IPS-NIHi7 (cell line): ENCODE measurements around the gene PNMT.

Source experiments
- DNase-seq: peaks from one replicate; pipeline ENCODE4 v3.0.0; 2012; ENCODE audit warnings: mixed read lengths; ENCODE audit errors: extremely low spot score

Gene PNMT

DNA sequence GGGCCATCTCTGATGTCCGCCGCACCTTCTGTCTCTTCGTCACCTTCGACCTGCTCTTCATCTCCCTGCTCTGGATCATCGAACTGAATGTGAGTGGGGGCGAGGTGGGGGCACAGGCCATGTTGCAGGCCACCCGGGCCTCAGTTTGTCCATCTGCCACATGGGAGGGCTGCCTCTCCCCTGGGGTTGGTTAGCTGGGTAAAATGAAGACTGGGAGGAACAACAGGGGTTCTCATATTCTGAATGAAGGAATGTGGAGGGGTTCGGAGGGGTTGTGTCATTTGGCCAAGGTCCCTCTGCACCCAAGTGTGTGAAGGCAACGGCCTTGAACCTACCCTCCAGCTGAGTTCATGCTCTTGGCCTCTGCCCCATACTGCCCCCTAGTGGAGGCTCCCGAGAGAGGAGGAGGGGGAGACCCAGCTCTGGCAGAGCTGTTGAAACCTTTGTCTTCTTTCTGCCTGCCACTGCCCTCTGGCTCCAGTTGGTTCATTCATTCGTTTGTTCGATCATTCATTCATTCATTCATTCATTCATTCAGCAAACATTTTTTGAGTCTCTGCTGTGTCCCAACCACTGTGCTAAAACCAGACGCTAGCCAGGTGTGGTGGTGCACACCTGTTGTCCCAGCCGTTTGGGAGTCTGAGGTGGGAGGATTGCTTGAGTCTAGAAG is 14.5 kb upstream of the PNMT start:
- peak; percentile 92 for DNase-seq

- DNase-seq: no peak
Measured at GRCh38 chr17:39655105-39655504, 13.1 kb upstream of the PNMT start.

DNA sequence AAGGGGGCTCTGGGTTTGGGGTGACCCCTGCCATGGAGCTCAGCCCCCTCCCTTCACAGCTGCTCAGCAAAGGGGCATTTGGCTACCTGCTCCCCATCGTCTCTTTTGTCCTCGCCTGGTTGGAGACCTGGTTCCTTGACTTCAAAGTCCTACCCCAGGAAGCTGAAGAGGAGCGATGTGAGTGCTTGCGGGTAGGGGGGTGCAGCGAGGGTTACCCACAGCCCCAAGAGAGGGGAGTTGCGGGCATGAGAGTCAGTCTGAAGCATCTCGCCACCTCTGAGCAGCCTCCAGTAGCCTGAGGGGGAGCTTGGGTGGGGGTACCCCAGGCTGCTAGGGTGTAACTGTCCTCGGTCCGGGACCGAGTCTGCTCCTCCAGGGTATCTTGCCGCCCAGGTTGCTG is 9.9 kb upstream of the PNMT start:
- DNase-seq: no peak

GRCh38 chr17:39658760-39659159 is 9.5 kb upstream of the PNMT start:
- DNase-seq: no peak

DNA sequence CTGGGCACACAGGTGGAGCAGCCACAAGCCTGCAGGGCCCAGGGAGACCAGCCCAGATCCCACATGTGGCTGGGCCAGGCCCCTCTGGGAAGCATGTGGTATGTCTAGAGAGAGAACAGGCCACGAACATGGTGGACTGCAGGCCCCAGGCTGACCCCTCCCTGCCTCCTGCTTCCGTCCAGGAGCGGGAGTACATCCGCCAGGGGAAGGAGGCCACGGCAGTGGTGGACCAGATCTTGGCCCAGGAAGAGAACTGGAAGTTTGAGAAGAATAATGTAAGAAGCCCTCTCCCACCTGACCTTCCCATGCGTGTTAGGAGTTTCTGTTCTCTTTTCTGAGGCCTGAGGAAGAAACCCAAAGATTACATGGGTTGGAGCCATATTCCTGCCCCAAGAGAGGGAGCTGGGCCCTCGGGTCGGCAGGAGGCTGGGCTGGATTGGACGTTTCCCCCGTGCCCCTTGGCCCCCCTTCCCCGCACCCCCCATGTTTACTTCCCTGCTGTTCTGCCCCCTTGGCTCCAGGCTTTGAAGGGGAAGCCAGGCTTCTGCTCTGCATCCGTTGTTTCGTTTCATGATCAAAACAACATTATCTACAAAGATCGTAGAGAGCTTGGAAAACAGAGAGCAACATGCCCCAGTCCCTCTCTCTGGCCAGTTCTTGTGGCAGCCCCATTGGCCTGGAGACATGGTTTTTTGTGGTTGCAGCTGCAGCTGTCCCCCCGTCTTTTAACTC is 8.8 kb upstream of the PNMT start:
- no peak for DNase-seq

- no peak for DNase-seq
Measured at GRCh38 chr17:39660011-39660360, 8.3 kb upstream of the PNMT start.

- DNase-seq: no peak
Measured at GRCh38 chr17:39660397-39661385, 7.6 kb upstream of the PNMT start.

- no peak for DNase-seq
Measured at GRCh38 chr17:39661744-39662541, 6.3 kb upstream of the PNMT start.

DNA sequence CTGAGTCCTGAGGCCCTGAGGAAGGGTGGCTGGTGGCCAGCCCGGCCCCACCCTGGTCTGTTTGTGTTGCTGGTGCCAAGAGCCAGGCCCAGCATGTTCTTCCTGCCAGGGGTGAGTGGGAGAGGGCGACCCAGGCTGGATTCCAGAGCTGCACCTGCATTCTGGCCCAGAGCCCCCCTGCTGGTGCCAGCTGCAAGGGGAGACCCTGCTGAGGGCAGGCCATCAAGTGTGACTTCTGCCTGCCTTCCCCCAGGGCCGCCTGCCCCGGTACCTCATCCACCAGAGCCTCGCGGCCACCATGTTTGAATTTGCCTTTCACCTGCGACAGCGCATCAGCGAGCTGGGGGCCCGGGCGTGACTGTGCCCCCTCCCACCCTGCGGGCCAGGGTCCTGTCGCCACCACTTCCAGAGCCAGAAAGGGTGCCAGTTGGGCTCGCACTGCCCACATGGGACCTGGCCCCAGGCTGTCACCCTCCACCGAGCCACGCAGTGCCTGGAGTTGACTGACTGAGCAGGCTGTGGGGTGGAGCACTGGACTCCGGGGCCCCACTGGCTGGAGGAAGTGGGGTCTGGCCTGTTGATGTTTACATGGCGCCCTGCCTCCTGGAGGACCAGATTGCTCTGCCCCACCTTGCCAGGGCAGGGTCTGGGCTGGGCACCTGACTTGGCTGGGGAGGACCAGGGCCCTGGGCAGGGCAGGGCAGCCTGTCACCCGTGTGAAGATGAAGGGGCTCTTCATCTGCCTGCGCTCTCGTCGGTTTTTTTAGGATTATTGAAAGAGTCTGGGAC is 5.5 kb upstream of the PNMT start:
- DNase-seq: no peak

DNA sequence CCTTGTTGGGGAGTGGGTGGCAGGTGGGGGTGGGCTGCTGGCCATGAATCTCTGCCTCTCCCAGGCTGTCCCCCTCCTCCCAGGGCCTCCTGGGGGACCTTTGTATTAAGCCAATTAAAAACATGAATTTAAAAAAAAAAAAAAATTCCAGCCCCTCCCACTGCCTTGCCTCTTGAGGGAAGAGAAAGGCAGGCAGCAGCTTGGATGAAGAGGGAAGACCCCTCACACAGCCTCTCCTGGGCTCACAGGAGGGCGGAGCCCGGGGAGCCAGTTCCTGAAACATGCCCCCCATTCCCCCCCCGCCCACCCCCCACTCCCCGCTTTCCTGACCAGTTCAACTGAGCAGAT is 4.9 kb upstream of the PNMT start:
- peak; percentile 50 for DNase-seq

- DNase-seq: peak; percentile 87
Measured at GRCh38 chr17:39663688-39664580, 4.3 kb upstream of the PNMT start.

- DNase-seq: no peak
Measured at GRCh38 chr17:39664581-39665561, 3.4 kb upstream of the PNMT start, which contains the start of gene TCAP. Gene TCAP (plus strand): TSS chr17:39665349. CDS start chr17:39665360, 11 bp downstream.

GRCh38 chr17:39665642-39666224 is 2.5 kb upstream of the PNMT start:
- no peak for DNase-seq

DNA sequence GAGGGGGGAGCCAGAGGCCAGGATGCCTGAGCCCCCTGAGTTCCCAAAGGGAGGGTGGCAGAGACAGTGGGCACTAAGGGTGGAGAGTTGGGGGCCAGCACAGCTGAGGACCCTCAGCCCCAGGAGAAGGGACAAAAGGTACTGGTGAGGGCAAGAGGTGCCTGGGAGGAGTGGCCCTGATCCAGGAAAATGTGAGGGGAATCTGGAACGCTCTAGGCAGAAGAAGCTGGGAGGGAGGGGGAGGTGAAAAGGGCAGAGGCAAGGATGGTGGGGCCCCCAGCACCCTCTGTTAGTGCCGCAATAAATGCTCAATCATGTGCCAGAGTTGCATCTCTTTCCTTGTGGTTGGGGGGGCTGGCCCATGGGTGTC is 2.0 kb upstream of the PNMT start:
- DNase-seq: no peak

GRCh38 chr17:39666601-39667261 is 1.5 kb upstream of the PNMT start:
- DNase-seq: no peak

DNA sequence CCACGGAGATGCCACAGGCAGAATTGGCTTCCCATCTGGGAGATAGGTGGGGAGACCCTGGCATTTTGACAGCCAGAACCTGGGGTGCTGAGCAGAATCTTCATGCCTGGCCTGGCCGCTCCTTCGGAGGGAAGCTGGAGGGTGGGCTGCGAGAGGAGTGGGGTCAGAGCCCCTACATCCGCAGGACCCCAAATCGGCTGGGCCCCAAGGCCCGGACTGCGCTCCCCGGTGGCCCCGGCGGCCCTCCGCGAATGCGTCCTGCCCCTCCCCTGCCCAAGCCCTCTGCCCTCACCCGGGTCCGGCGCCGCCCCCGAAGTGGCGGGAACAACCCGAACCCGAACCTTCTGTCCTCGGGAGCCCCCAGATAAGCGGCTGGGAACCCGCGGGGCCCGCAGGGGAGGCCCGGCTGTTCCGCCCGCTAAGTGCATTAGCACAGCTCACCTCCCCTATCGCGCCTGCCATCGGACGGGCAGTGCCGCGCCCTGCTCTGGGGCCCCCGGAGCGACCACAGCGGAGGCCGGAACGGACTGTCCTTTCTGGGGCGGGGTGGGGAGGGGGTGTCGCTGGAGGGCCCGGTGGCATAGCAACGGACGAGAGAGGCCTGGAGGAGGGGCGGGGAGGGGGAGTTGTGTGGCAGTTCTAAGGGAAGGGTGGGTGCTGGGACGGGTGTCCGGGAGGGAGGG is 850 bp upstream of the PNMT start:
- no peak for DNase-seq
